ENCODE results near the gene RFWD3.

RFWD3 gene

GRCh38 chr16:74623839-74624235 is 42.8 kb downstream of the RFWD3 start:
- H3K36me3 ChIP-seq (ENCODE audit: control insufficient read depth in 2 of 2, insufficient read depth in 1 of 2, low read length in 2 of 2), result peaks cover 39 to 92% of the 10 kb centered on the region in 2 experiments
- H3K4me1 ChIP-seq (ENCODE audit: control insufficient read depth, insufficient read depth, low read length), result no peaks in the 10 kb centered on the region
- H3K27ac ChIP-seq (ENCODE audit: extremely low read depth, low read depth, low read length), result no peak overlapping the region
- ChIA-PET POLR2A (no interaction called here), CTCF (interaction anchor here (0.5 to 1.1 kb wide), 2 partner anchors 17 to 46 kb away, joined by 3 read pairs; no protein-coding TSS in a partner anchor)
- no peak overlapping the region for H3K4me3 ChIP-seq (ENCODE audit: low read depth, low read length)
- TF ChIP-seq ZNF239 (tag by site-specific recombination; IDR thresholded peaks at IDR 0.05) (no peak), ZNF518A (tag by site-specific recombination; conservative IDR thresholded peaks at IDR 0.05; ENCODE audit: low read depth) (no peak), ZFHX2 (tag by site-specific recombination; conservative IDR thresholded peaks at IDR 0.05) (no peak), SP7 (tag by site-specific recombination; IDR thresholded peaks at IDR 0.05) (no peak), PRDM10 (tag by site-specific recombination; IDR thresholded peaks at IDR 0.05) (no peak), ZNF214 (tag by site-specific recombination; IDR thresholded peaks at IDR 0.05; ENCODE audit: borderline replicate concordance) (no peak), PRDM6 (tag by site-specific recombination; IDR thresholded peaks at IDR 0.05) (no peak), ZNF521 (tag by site-specific recombination; IDR thresholded peaks at IDR 0.05) (no peak), ZNF701 (tag by site-specific recombination; IDR thresholded peaks at IDR 0.05) (no peak), ZNF416 (tag by site-specific recombination; IDR thresholded peaks at IDR 0.05) (no peak), ZNF549 (tag by site-specific recombination; IDR thresholded peaks at IDR 0.05) (no peak), ELK4 (IDR thresholded peaks at IDR 0.05; ENCODE audit: borderline replicate concordance, low read depth, low read length) (no peak), ZNF138 (tag by site-specific recombination; IDR thresholded peaks at IDR 0.05; ENCODE audit: borderline replicate concordance) (no peak), ZNF423 (tag by site-specific recombination; IDR thresholded peaks at IDR 0.05) (no peak), ZNF350 (tag by site-specific recombination; IDR thresholded peaks at IDR 0.05) (no peak)
- H3K9me3 ChIP-seq (ENCODE audit: control insufficient read depth, insufficient read depth, low read depth, low read length), result no peaks in the 10 kb centered on the region

All from HEK293 (cell line).